H9 (cell line): Measurements from ENCODE around the gene CLIC3. TPM values are rescaled to one million over a fixed set of nuclear protein-coding genes. Genes with fewer than 3 reads are reported as not detected.

Source experiments
- DNase-seq: peaks from one replicate; pipeline ENCODE4 v3.0.0-alpha.2; 2017
- H2AFZ ChIP-seq: one replicate; pipeline ENCODE4 v1.6.1; 2013; ENCODE audit warnings: mild to moderate bottlenecking, low read length, control low read depth, moderate library complexity
- H2AK5ac ChIP-seq: 2 replicates; pipeline ENCODE4 v1.6.1; 2013; ENCODE audit warnings: low read length, control low read depth, mixed read lengths; ENCODE audit not compliant: insufficient read length
- H2BK120ac ChIP-seq: one replicate; pipeline ENCODE4 v1.6.1; 2013; ENCODE audit warnings: low read depth, mild to moderate bottlenecking, low read length, control low read depth, inconsistent platforms; ENCODE audit not compliant: poor library complexity, severe bottlenecking
- H2BK12ac ChIP-seq: 2 replicates; pipeline ENCODE4 v1.6.1; 2013; ENCODE audit warnings: low read length, control low read depth, mixed read lengths, low read depth; ENCODE audit not compliant: insufficient read length
- H2BK15ac ChIP-seq: 2 replicates; pipeline ENCODE4 v1.6.1; 2013; ENCODE audit warnings: low read depth, low read length, control low read depth
- H2BK20ac ChIP-seq: one replicate; pipeline ENCODE4 v1.6.1; 2013; ENCODE audit warnings: low read depth, mild to moderate bottlenecking, low read length, control low read depth, inconsistent platforms; ENCODE audit not compliant: poor library complexity, severe bottlenecking
- H2BK5ac ChIP-seq: 2 replicates; pipeline ENCODE4 v1.6.1; 2013; ENCODE audit warnings: low read length, control low read depth, mixed read lengths; ENCODE audit not compliant: insufficient read length
- H3K14ac ChIP-seq: 2 replicates; pipeline ENCODE4 v1.6.1; 2013; ENCODE audit warnings: low read length, control low read depth; ENCODE audit not compliant: insufficient read depth
- H3K18ac ChIP-seq: 2 replicates; pipeline ENCODE4 v1.6.1; 2013; ENCODE audit warnings: low read depth, mild to moderate bottlenecking, mixed read lengths, low read length, control low read depth; ENCODE audit not compliant: insufficient read length
- H3K23ac ChIP-seq: 2 replicates; pipeline ENCODE4 v1.6.1; 2013; ENCODE audit warnings: low read length, control low read depth, mixed read lengths, low read depth; ENCODE audit not compliant: insufficient read length
- H3K23me2 ChIP-seq: 2 replicates; pipeline ENCODE4 v1.6.1; 2013; ENCODE audit warnings: low read depth, mild to moderate bottlenecking, mixed read lengths, low read length, control low read depth; ENCODE audit not compliant: insufficient read length, poor library complexity, severe bottlenecking
- H3K27ac ChIP-seq: 2 replicates; pipeline ENCODE4 v1.5.1; 2013; ENCODE audit warnings: low read length, control low read depth, mixed read lengths, low read depth; ENCODE audit not compliant: insufficient read length
- H3K27me3 ChIP-seq: 2 replicates; pipeline ENCODE4 v1.6.1; 2013; ENCODE audit warnings: low read length, control low read depth, inconsistent platforms; ENCODE audit not compliant: insufficient read depth
- H3K4ac ChIP-seq: 2 replicates; pipeline ENCODE4 v1.6.1; 2013; ENCODE audit warnings: low read depth, mild to moderate bottlenecking, control low read depth, inconsistent platforms, low read length, moderate library complexity
- H3K4me1 ChIP-seq: 2 replicates; pipeline ENCODE4 v1.6.1; 2013; ENCODE audit warnings: low read length, control low read depth, inconsistent platforms; ENCODE audit not compliant: insufficient read depth
- H3K4me2 ChIP-seq: 2 replicates; pipeline ENCODE4 v1.6.1; 2013; ENCODE audit warnings: low read length, control low read depth, mixed read lengths; ENCODE audit not compliant: insufficient read length, insufficient read depth
- H3K56ac ChIP-seq: 2 replicates; pipeline ENCODE4 v1.6.1; 2013; ENCODE audit warnings: low read depth, mild to moderate bottlenecking, mixed read lengths, low read length, control low read depth; ENCODE audit not compliant: insufficient read length
- H3K79me1 ChIP-seq: 2 replicates; pipeline ENCODE4 v1.6.1; 2013; ENCODE audit warnings: low read depth, mild to moderate bottlenecking, moderate library complexity, low read length, control low read depth, inconsistent platforms; ENCODE audit not compliant: insufficient read depth, poor library complexity, severe bottlenecking
- H3K79me2 ChIP-seq: 2 replicates; pipeline ENCODE4 v1.6.1; 2013; ENCODE audit warnings: low read length, control low read depth, inconsistent platforms; ENCODE audit not compliant: insufficient read depth
- H3K9ac ChIP-seq: 2 replicates; pipeline ENCODE4 v1.6.1; 2013; ENCODE audit warnings: low read length, control low read depth, mixed read lengths; ENCODE audit not compliant: insufficient read length; ENCODE audit errors: extremely low read depth
- H3K9me3 ChIP-seq: one replicate; pipeline ENCODE4 v1.6.1; 2013; ENCODE audit warnings: low read depth, low read length, inconsistent platforms; ENCODE audit not compliant: control insufficient read depth
- H3T11ph ChIP-seq: one replicate; pipeline ENCODE4 v1.6.1; 2013; ENCODE audit warnings: mild to moderate bottlenecking, low read length, control low read depth, inconsistent platforms
- H4K20me1 ChIP-seq: one replicate; pipeline ENCODE4 v1.6.1; 2013; ENCODE audit not compliant: control insufficient read depth, insufficient read length, insufficient read depth
- H4K5ac ChIP-seq: 2 replicates; pipeline ENCODE4 v1.6.1; 2013; ENCODE audit warnings: low read depth, mild to moderate bottlenecking, mixed read lengths, low read length, control low read depth; ENCODE audit not compliant: insufficient read length
- H4K8ac ChIP-seq: replicated peaks from 2 replicates; pipeline ENCODE4 v1.6.1; 2013; ENCODE audit warnings: low read length, control low read depth, mixed read lengths, low read depth; ENCODE audit not compliant: insufficient read length
- H4K91ac ChIP-seq: 2 replicates; pipeline ENCODE4 v1.6.1; 2013; ENCODE audit warnings: low read depth, mild to moderate bottlenecking, moderate library complexity, mixed read lengths, low read length, control low read depth; ENCODE audit not compliant: insufficient read length
- H3K27ac Mint-ChIP-seq, 3 experiments: 2 replicates in 2 of 3; 3 replicates in 1 of 3; pipeline ENCODE4 v1.8.0; 2020 to 2021; ENCODE audit warnings: mixed read lengths in 3 of 3, mild to moderate bottlenecking in 1 of 3, moderate library complexity in 1 of 3
- H3K27me3 Mint-ChIP-seq: 2 replicates; pipeline ENCODE4 v1.8.0; 2021; ENCODE audit warnings: low read depth, mild to moderate bottlenecking, moderate library complexity, mixed read lengths
- H3K36me3 Mint-ChIP-seq, 3 experiments: 2 replicates in 2 of 3; 3 replicates in 1 of 3; pipeline ENCODE4 v1.8.0; 2020 to 2021; ENCODE audit warnings: low read depth in 3 of 3, mixed read lengths in 3 of 3; ENCODE audit not compliant: insufficient read depth in 1 of 3
- H3K4me1 Mint-ChIP-seq, 2 experiments: 2 replicates each; pipeline ENCODE4 v1.8.0; 2020; ENCODE audit warnings: mixed read lengths in 2 of 2
- H3K4me3 Mint-ChIP-seq, 2 experiments: 2 replicates in 1 of 2; 3 replicates in 1 of 2; pipeline ENCODE4 v1.8.0; 2020 to 2021; ENCODE audit warnings: mild to moderate bottlenecking in 2 of 2, mixed read lengths in 2 of 2, moderate library complexity in 1 of 2
- H3K9me3 Mint-ChIP-seq, 2 experiments: 2 replicates in 1 of 2; 3 replicates in 1 of 2; pipeline ENCODE4 v1.8.0; 2020; ENCODE audit warnings: mild to moderate bottlenecking in 2 of 2, mixed read lengths in 2 of 2, moderate library complexity in 1 of 2
- CTCF ChIP-seq: fragments of 200-600 bp; sonication (generic); conservative IDR thresholded peaks from 3 replicates; pipeline ENCODE4 v1.8.0; 2021; ENCODE audit warnings: antibody characterized with exemption, mild to moderate bottlenecking
- WGBS: extraction: QIAGEN DNeasy Blood & Tissue Kit; methylation state at CpG from one replicate; pipeline ENCODE4 v1.1.7; 2013; ENCODE audit warnings: missing lambda C conversion rate, low lambda C conversion rate, mixed read lengths; ENCODE audit not compliant: insufficient read length; ENCODE audit errors: extremely low coverage; 5-methylcytosine and 5-hydroxymethylcytosine counted together
- total RNA-seq: library from RNA; stranded (reverse); gene quantifications from 2 replicates; pipeline ENCODE4 v1.2.1, GENCODE V29; 2021

The CLIC3 gene
- total RNA-seq, 1 experiment from 2014 or later, result 0.31 TPM

- H3K9ac ChIP-seq, result no peak overlapping the region
- TF ChIP-seq CTCF, result no peak
Measured at GRCh38 chr9:137044502-137045177, 48.3 kb upstream of the CLIC3 start.

More at GRCh38 chr9:137044502-137045177, 48.3 kb upstream of the CLIC3 start:
- peaks cover 6% of the 10 kb centered on the region; the same call in 1 of the 2 replicates for H3K27me3 ChIP-seq
- no peak overlapping the region for H3K18ac ChIP-seq
- H3K4me1 ChIP-seq, result no peaks in the 10 kb centered on the region
- H2AK5ac ChIP-seq, result no peak overlapping the region
- no peak for DNase-seq
- H3K27me3 Mint-ChIP-seq, result peaks cover 37% of the 10 kb centered on the region
- H3K23me2 ChIP-seq, result peaks cover 11% of the 10 kb centered on the region
- H2BK15ac ChIP-seq, result no peak overlapping the region
- H3K27ac ChIP-seq, result no peak overlapping the region
- H3K9me3 Mint-ChIP-seq, result no peaks in the 10 kb centered on the region
- no peak overlapping the region for H3T11ph ChIP-seq
- H3K14ac ChIP-seq, result no peak overlapping the region
- no peak overlapping the region for H2BK5ac ChIP-seq
- peaks cover 2% of the 10 kb centered on the region; the same call in 1 of the 2 replicates for H3K79me2 ChIP-seq
- H3K27ac Mint-ChIP-seq, result no peak overlapping the region
- H4K20me1 ChIP-seq, result no peaks in the 10 kb centered on the region
- H2AFZ ChIP-seq, result no peak overlapping the region
- H4K8ac ChIP-seq, result no peak overlapping the region
- no CpG with 5 or more reads among the region's 18 CpGs for WGBS
- no peaks in the 10 kb centered on the region for H3K79me1 ChIP-seq
- H2BK20ac ChIP-seq, result no peak overlapping the region
- no peak overlapping the region for H2BK120ac ChIP-seq
- no peak overlapping the region for H3K56ac ChIP-seq
- H2BK12ac ChIP-seq, result no peak overlapping the region
- no peaks in the 10 kb centered on the region for H3K9me3 ChIP-seq
- H4K91ac ChIP-seq, result no peak overlapping the region
- H4K5ac ChIP-seq, result no peak overlapping the region
- peaks cover 5 to 9% of the 10 kb centered on the region in 2 experiments for H3K4me1 Mint-ChIP-seq
- peaks cover 0 to 2% (median 0%) of the 10 kb centered on the region in 3 experiments; a peak in 1 of 7 replicates for H3K36me3 Mint-ChIP-seq
- H3K23ac ChIP-seq, result no peak overlapping the region
- peak overlapping the region; percentile 65 to 80 for H3K4me3 Mint-ChIP-seq
- H3K4me2 ChIP-seq, result peak overlapping the region; percentile 58
- H3K4ac ChIP-seq, result no peak overlapping the region
